Measurements from ENCODE around the gene GTPBP6.

DNA sequence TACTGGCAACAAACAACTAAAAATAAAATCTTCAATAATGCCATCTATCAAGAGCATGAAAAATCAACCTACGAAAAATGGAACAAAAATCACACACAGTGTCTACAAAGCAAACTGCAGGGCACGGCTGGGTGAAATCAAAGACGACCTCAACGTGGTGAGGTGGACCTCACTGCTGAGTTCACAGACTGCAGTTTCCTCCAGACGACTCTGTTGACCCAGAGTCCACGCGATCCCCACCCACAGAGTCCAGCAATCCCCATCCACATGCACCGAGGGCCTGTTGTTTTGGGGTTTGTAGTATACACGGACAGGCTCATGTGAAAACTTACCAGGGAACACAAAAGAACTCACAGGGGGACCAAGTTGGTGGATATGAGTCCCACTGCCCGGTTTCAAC, 31.1 kb upstream of the GTPBP6 start:
- TF ChIP-seq TAF1 (IDR thresholded peaks at IDR 0.05; ENCODE audit: borderline replicate concordance, low read depth, low read length) (no peak), POLR2A (IDR thresholded peaks at IDR 0.05; ENCODE audit: low read depth, low read length) (no peak), POLR2AphosphoS5 (IDR thresholded peaks at IDR 0.05; ENCODE audit: low read depth, low read length) (no peak)
